ENCODE measurements around the gene KRTAP8-1.

The KRTAP8-1 gene

GRCh38 chr21:30813174-30813573 lies at the start of gene KRTAP8-1:
KRTAP8-1 (minus strand) TSS chr21:30813274; CDS start chr21:30813220, 54 bp downstream.
- no peaks in the 10 kb centered on the region for H3K36me3 ChIP-seq (ENCODE audit: insufficient read depth, low read length)
- H3K4me3 ChIP-seq (ENCODE audit: low read depth in 1 of 2, low read length in 2 of 2), result no peak within 1 kb of the TSS
- no peaks in the 10 kb centered on the region for H3K9me3 ChIP-seq (ENCODE audit: low read length)
- H3K9ac ChIP-seq (ENCODE audit: low read length), result no peak within 1 kb of the TSS
- H3K27me3 ChIP-seq (ENCODE audit: control insufficient read depth in 1 of 2, insufficient read depth in 2 of 2, low read length in 2 of 2), result no peaks in the 10 kb centered on the region
- H3K27ac ChIP-seq (ENCODE audit: low read depth, low read length), result no peak within 1 kb of the TSS
- no peaks in the 10 kb centered on the region for H3K4me1 ChIP-seq (ENCODE audit: insufficient read depth, low read length)

GRCh38 chr21:30847627-30848500 lies 34.8 kb upstream of the KRTAP8-1 start:
- Histone ChIP-seq H3K9ac (ENCODE audit: low read length) (no peak overlapping the region), H3K9me3 (ENCODE audit: low read length) (no peaks in the 10 kb centered on the region), H3K4me1 (ENCODE audit: insufficient read depth, low read length) (no peaks in the 10 kb centered on the region), H3K27ac (ENCODE audit: low read depth, low read length) (no peak overlapping the region), H3K27me3 (ENCODE audit: control insufficient read depth in 1 of 2, insufficient read depth in 2 of 2, low read length in 2 of 2) (no peaks in the 10 kb centered on the region), H3K36me3 (ENCODE audit: insufficient read depth, low read length) (no peaks in the 10 kb centered on the region), H3K4me3 (ENCODE audit: low read depth in 1 of 2, low read length in 2 of 2) (no peak overlapping the region)

GRCh38 chr21:30842990-30843389 lies 29.9 kb upstream of the KRTAP8-1 start:
- Histone ChIP-seq H3K36me3 (ENCODE audit: insufficient read depth, low read length) (no peaks in the 10 kb centered on the region), H3K9me3 (ENCODE audit: low read length) (no peaks in the 10 kb centered on the region), H3K27me3 (ENCODE audit: control insufficient read depth in 1 of 2, insufficient read depth in 2 of 2, low read length in 2 of 2) (no peaks in the 10 kb centered on the region), H3K9ac (ENCODE audit: low read length) (no peak overlapping the region), H3K4me1 (ENCODE audit: insufficient read depth, low read length) (no peaks in the 10 kb centered on the region), H3K27ac (ENCODE audit: low read depth, low read length) (no peak overlapping the region), H3K4me3 (ENCODE audit: low read depth in 1 of 2, low read length in 2 of 2) (no peak overlapping the region)

- Histone ChIP-seq H3K4me1 (ENCODE audit: insufficient read depth, low read length) (no peaks in the 10 kb centered on the region), H3K27me3 (ENCODE audit: control insufficient read depth in 1 of 2, insufficient read depth in 2 of 2, low read length in 2 of 2) (no peaks in the 10 kb centered on the region), H3K36me3 (ENCODE audit: insufficient read depth, low read length) (no peaks in the 10 kb centered on the region), H3K4me3 (ENCODE audit: low read depth in 1 of 2, low read length in 2 of 2) (no peak overlapping the region), H3K27ac (ENCODE audit: low read depth, low read length) (no peak overlapping the region), H3K9me3 (ENCODE audit: low read length) (no peaks in the 10 kb centered on the region), H3K9ac (ENCODE audit: low read length) (no peak overlapping the region)
Observed at GRCh38 chr21:30839304-30839703, 26.2 kb upstream of the KRTAP8-1 start.

GRCh38 chr21:30838536-30838935 lies 25.5 kb upstream of the KRTAP8-1 start:
- no peak overlapping the region for H3K9ac ChIP-seq (ENCODE audit: low read length)
- H3K4me3 ChIP-seq (ENCODE audit: low read depth in 1 of 2, low read length in 2 of 2), result no peak overlapping the region
- H3K4me1 ChIP-seq (ENCODE audit: insufficient read depth, low read length), result no peaks in the 10 kb centered on the region
- no peaks in the 10 kb centered on the region for H3K27me3 ChIP-seq (ENCODE audit: control insufficient read depth in 1 of 2, insufficient read depth in 2 of 2, low read length in 2 of 2)
- H3K9me3 ChIP-seq (ENCODE audit: low read length), result no peaks in the 10 kb centered on the region
- no peak overlapping the region for H3K27ac ChIP-seq (ENCODE audit: low read depth, low read length)
- H3K36me3 ChIP-seq (ENCODE audit: insufficient read depth, low read length), result no peaks in the 10 kb centered on the region

GRCh38 chr21:30831194-30831765 lies 18.2 kb upstream of the KRTAP8-1 start:
- H3K9ac ChIP-seq (ENCODE audit: low read length), result no peak overlapping the region
- H3K4me3 ChIP-seq (ENCODE audit: low read depth in 1 of 2, low read length in 2 of 2), result no peak overlapping the region
- no peaks in the 10 kb centered on the region for H3K4me1 ChIP-seq (ENCODE audit: insufficient read depth, low read length)
- H3K27me3 ChIP-seq (ENCODE audit: control insufficient read depth in 1 of 2, insufficient read depth in 2 of 2, low read length in 2 of 2), result no peaks in the 10 kb centered on the region
- no peaks in the 10 kb centered on the region for H3K36me3 ChIP-seq (ENCODE audit: insufficient read depth, low read length)
- H3K27ac ChIP-seq (ENCODE audit: low read depth, low read length), result no peak overlapping the region
- no peaks in the 10 kb centered on the region for H3K9me3 ChIP-seq (ENCODE audit: low read length)

- Histone ChIP-seq H3K36me3 (ENCODE audit: insufficient read depth, low read length) (no peaks in the 10 kb centered on the region), H3K4me1 (ENCODE audit: insufficient read depth, low read length) (no peaks in the 10 kb centered on the region), H3K9ac (ENCODE audit: low read length) (no peak within 1 kb of the TSS), H3K9me3 (ENCODE audit: low read length) (no peaks in the 10 kb centered on the region), H3K27me3 (ENCODE audit: control insufficient read depth in 1 of 2, insufficient read depth in 2 of 2, low read length in 2 of 2) (no peaks in the 10 kb centered on the region), H3K27ac (ENCODE audit: low read depth, low read length) (no peak within 1 kb of the TSS), H3K4me3 (ENCODE audit: low read depth in 1 of 2, low read length in 2 of 2) (no peak within 1 kb of the TSS)
Observed at GRCh38 chr21:30829659-30830058, 16.6 kb upstream of the KRTAP8-1 start, which contains the start of gene KRTAP7-1. KRTAP7-1 (minus strand) TSS chr21:30829759; CDS start chr21:30829698, 61 bp downstream.

- Histone ChIP-seq H3K9ac (ENCODE audit: low read length) (no peak overlapping the region), H3K9me3 (ENCODE audit: low read length) (no peaks in the 10 kb centered on the region), H3K4me1 (ENCODE audit: insufficient read depth, low read length) (no peaks in the 10 kb centered on the region), H3K36me3 (ENCODE audit: insufficient read depth, low read length) (no peaks in the 10 kb centered on the region), H3K27ac (ENCODE audit: low read depth, low read length) (no peak overlapping the region), H3K4me3 (ENCODE audit: low read depth in 1 of 2, low read length in 2 of 2) (no peak overlapping the region), H3K27me3 (ENCODE audit: control insufficient read depth in 1 of 2, insufficient read depth in 2 of 2, low read length in 2 of 2) (no peaks in the 10 kb centered on the region)
Observed at GRCh38 chr21:30818837-30819610, 6.0 kb upstream of the KRTAP8-1 start.

- no peaks in the 10 kb centered on the region for H3K36me3 ChIP-seq (ENCODE audit: insufficient read depth, low read length)
- H3K9ac ChIP-seq (ENCODE audit: low read length), result no peak overlapping the region
- H3K9me3 ChIP-seq (ENCODE audit: low read length), result no peaks in the 10 kb centered on the region
- H3K4me3 ChIP-seq (ENCODE audit: low read depth in 1 of 2, low read length in 2 of 2), result no peak overlapping the region
- H3K27me3 ChIP-seq (ENCODE audit: control insufficient read depth in 1 of 2, insufficient read depth in 2 of 2, low read length in 2 of 2), result no peaks in the 10 kb centered on the region
- no peak overlapping the region for H3K27ac ChIP-seq (ENCODE audit: low read depth, low read length)
- H3K4me1 ChIP-seq (ENCODE audit: insufficient read depth, low read length), result no peaks in the 10 kb centered on the region
Observed at GRCh38 chr21:30800605-30801004, 12.5 kb downstream of the KRTAP8-1 start.

- Histone ChIP-seq H3K4me3 (ENCODE audit: low read depth in 1 of 2, low read length in 2 of 2) (no peak overlapping the region), H3K9me3 (ENCODE audit: low read length) (no peaks in the 10 kb centered on the region), H3K36me3 (ENCODE audit: insufficient read depth, low read length) (no peaks in the 10 kb centered on the region), H3K27me3 (ENCODE audit: control insufficient read depth in 1 of 2, insufficient read depth in 2 of 2, low read length in 2 of 2) (no peaks in the 10 kb centered on the region), H3K27ac (ENCODE audit: low read depth, low read length) (no peak overlapping the region), H3K4me1 (ENCODE audit: insufficient read depth, low read length) (no peaks in the 10 kb centered on the region), H3K9ac (ENCODE audit: low read length) (no peak overlapping the region)
Observed at GRCh38 chr21:30793581-30794314, 19.3 kb downstream of the KRTAP8-1 start.

- no peaks in the 10 kb centered on the region for H3K36me3 ChIP-seq (ENCODE audit: insufficient read depth, low read length)
- no peaks in the 10 kb centered on the region for H3K9me3 ChIP-seq (ENCODE audit: low read length)
- H3K4me1 ChIP-seq (ENCODE audit: insufficient read depth, low read length), result no peaks in the 10 kb centered on the region
- no peaks in the 10 kb centered on the region for H3K27me3 ChIP-seq (ENCODE audit: control insufficient read depth in 1 of 2, insufficient read depth in 2 of 2, low read length in 2 of 2)
- H3K4me3 ChIP-seq (ENCODE audit: low read depth in 1 of 2, low read length in 2 of 2), result no peak overlapping the region
- no peak overlapping the region for H3K9ac ChIP-seq (ENCODE audit: low read length)
- H3K27ac ChIP-seq (ENCODE audit: low read depth, low read length), result no peak overlapping the region
Observed at GRCh38 chr21:30779249-30779648, 33.8 kb downstream of the KRTAP8-1 start.
